IPS-20b (cell line): Measurements from ENCODE around the gene SERPINB1.

Source experiments
- H3K27ac ChIP-seq: one replicate; pipeline ENCODE4 v1.5.1; 2013; ENCODE audit warnings: low read length
- H3K27me3 ChIP-seq: 2 replicates; pipeline ENCODE4 v1.6.1; 2013; ENCODE audit warnings: mild to moderate bottlenecking, low read length, inconsistent platforms; ENCODE audit not compliant: insufficient read depth
- H3K36me3 ChIP-seq: 2 replicates; pipeline ENCODE4 v1.6.1; 2013; ENCODE audit warnings: low read depth, mild to moderate bottlenecking, inconsistent platforms, low read length, moderate library complexity; ENCODE audit not compliant: insufficient read depth
- H3K4me1 ChIP-seq: 2 replicates; pipeline ENCODE4 v1.6.1; 2013; ENCODE audit warnings: mild to moderate bottlenecking, control low read depth, inconsistent platforms, low read length, moderate library complexity; ENCODE audit not compliant: insufficient read depth
- H3K4me3 ChIP-seq: 2 replicates; pipeline ENCODE4 v1.5.1; 2013; ENCODE audit warnings: mild to moderate bottlenecking, low read length, inconsistent platforms
- H3K9ac ChIP-seq: 2 replicates; pipeline ENCODE4 v1.6.1; 2013; ENCODE audit warnings: low read depth, mild to moderate bottlenecking, inconsistent platforms, low read length, moderate library complexity
- H3K9me3 ChIP-seq: 2 replicates; pipeline ENCODE4 v1.6.1; 2013; ENCODE audit warnings: mild to moderate bottlenecking, low read depth, low read length, inconsistent platforms; ENCODE audit not compliant: insufficient read depth

Gene SERPINB1

GRCh38 chr6:2795956-2796355 lies 45.7 kb downstream of the SERPINB1 start:
- Histone ChIP-seq H3K36me3 (no peaks in the 10 kb centered on the region), H3K27me3 (no peaks in the 10 kb centered on the region), H3K27ac (no peak overlapping the region), H3K9ac (no peak overlapping the region), H3K9me3 (no peaks in the 10 kb centered on the region), H3K4me1 (peaks cover 2% of the 10 kb centered on the region; the same call in 1 of the 2 replicates), H3K4me3 (no peak overlapping the region)

- H3K4me1 ChIP-seq, result peaks cover 6% of the 10 kb centered on the region; the same call in 1 of the 2 replicates
- no peak overlapping the region for H3K27ac ChIP-seq
- H3K36me3 ChIP-seq, result no peaks in the 10 kb centered on the region
- H3K27me3 ChIP-seq, result no peaks in the 10 kb centered on the region
- no peaks in the 10 kb centered on the region for H3K9me3 ChIP-seq
- no peak overlapping the region for H3K4me3 ChIP-seq
- H3K9ac ChIP-seq, result no peak overlapping the region
Measured at GRCh38 chr6:2795162-2795561, 46.5 kb downstream of the SERPINB1 start.

- H3K9ac ChIP-seq, result no peak overlapping the region
- H3K27me3 ChIP-seq, result no peaks in the 10 kb centered on the region
- no peak overlapping the region for H3K27ac ChIP-seq
- H3K4me1 ChIP-seq, result peaks cover 8% of the 10 kb centered on the region; the same call in 1 of the 2 replicates
- H3K4me3 ChIP-seq, result no peak overlapping the region
- no peaks in the 10 kb centered on the region for H3K9me3 ChIP-seq
- no peaks in the 10 kb centered on the region for H3K36me3 ChIP-seq
Measured at GRCh38 chr6:2794171-2794730, 47.4 kb downstream of the SERPINB1 start.

GRCh38 chr6:2793534-2794151 lies 48.0 kb downstream of the SERPINB1 start:
- H3K9me3 ChIP-seq, result no peaks in the 10 kb centered on the region
- no peak overlapping the region for H3K9ac ChIP-seq
- H3K27ac ChIP-seq, result no peak overlapping the region
- no peaks in the 10 kb centered on the region for H3K27me3 ChIP-seq
- H3K4me3 ChIP-seq, result no peak overlapping the region
- no peaks in the 10 kb centered on the region for H3K36me3 ChIP-seq
- peaks cover 8% of the 10 kb centered on the region; the same call in 1 of the 2 replicates for H3K4me1 ChIP-seq

- Histone ChIP-seq H3K27ac (no peak overlapping the region), H3K9me3 (no peaks in the 10 kb centered on the region), H3K4me3 (no peak overlapping the region), H3K36me3 (no peaks in the 10 kb centered on the region), H3K27me3 (no peaks in the 10 kb centered on the region), H3K9ac (no peak overlapping the region), H3K4me1 (peaks cover 6% of the 10 kb centered on the region; the same call in 1 of the 2 replicates)
Measured at GRCh38 chr6:2792330-2793110, 49.1 kb downstream of the SERPINB1 start.

- Histone ChIP-seq H3K9ac (no peak overlapping the region), H3K27ac (no peak overlapping the region)
Measured at GRCh38 chr6:2791450-2791974, 50.2 kb downstream of the SERPINB1 start.

GRCh38 chr6:2790588-2791449 lies 50.8 kb downstream of the SERPINB1 start:
- Histone ChIP-seq H3K4me3 (no peak overlapping the region), H3K27me3 (no peaks in the 10 kb centered on the region), H3K9ac (no peak overlapping the region), H3K27ac (no peak overlapping the region), H3K4me1 (peaks cover 6% of the 10 kb centered on the region; the same call in 1 of the 2 replicates), H3K36me3 (no peaks in the 10 kb centered on the region), H3K9me3 (no peaks in the 10 kb centered on the region)

More at GRCh38 chr6:2791450-2791974, 50.2 kb downstream of the SERPINB1 start:
- Histone ChIP-seq H3K4me3 (no peak overlapping the region), H3K27me3 (no peaks in the 10 kb centered on the region), H3K4me1 (peaks cover 6% of the 10 kb centered on the region; the same call in 1 of the 2 replicates), H3K9me3 (no peaks in the 10 kb centered on the region), H3K36me3 (no peaks in the 10 kb centered on the region)

GRCh38 chr6:2786269-2786668 lies 55.4 kb downstream of the SERPINB1 start:
- Histone ChIP-seq H3K4me1 (peaks cover 6% of the 10 kb centered on the region; the same call in 1 of the 2 replicates), H3K4me3 (no peak overlapping the region), H3K9ac (no peak overlapping the region), H3K36me3 (peaks cover 25% of the 10 kb centered on the region; the same call in 1 of the 2 replicates), H3K27me3 (no peaks in the 10 kb centered on the region), H3K27ac (no peak overlapping the region), H3K9me3 (no peaks in the 10 kb centered on the region)

GRCh38 chr6:2784930-2785329 lies 56.7 kb downstream of the SERPINB1 start:
- no peaks in the 10 kb centered on the region for H3K27me3 ChIP-seq
- 0 out of 2 replicates have a peak, but pooled peaks cover under 1% of the 10 kb centered on the region for H3K4me1 ChIP-seq
- no peak overlapping the region for H3K4me3 ChIP-seq
- H3K9ac ChIP-seq, result no peak overlapping the region
- H3K27ac ChIP-seq, result no peak overlapping the region
- H3K9me3 ChIP-seq, result no peaks in the 10 kb centered on the region
- H3K36me3 ChIP-seq, result peaks cover 39% of the 10 kb centered on the region

- Histone ChIP-seq H3K9ac (no peak overlapping the region), H3K9me3 (no peaks in the 10 kb centered on the region), H3K27ac (no peak overlapping the region), H3K4me1 (no peaks in the 10 kb centered on the region), H3K4me3 (no peak overlapping the region), H3K27me3 (no peaks in the 10 kb centered on the region), H3K36me3 (peaks cover 48% of the 10 kb centered on the region)
Measured at GRCh38 chr6:2784061-2784460, 57.6 kb downstream of the SERPINB1 start.
